ENCODE data around the gene CD247.

Gene CD247

DNA sequence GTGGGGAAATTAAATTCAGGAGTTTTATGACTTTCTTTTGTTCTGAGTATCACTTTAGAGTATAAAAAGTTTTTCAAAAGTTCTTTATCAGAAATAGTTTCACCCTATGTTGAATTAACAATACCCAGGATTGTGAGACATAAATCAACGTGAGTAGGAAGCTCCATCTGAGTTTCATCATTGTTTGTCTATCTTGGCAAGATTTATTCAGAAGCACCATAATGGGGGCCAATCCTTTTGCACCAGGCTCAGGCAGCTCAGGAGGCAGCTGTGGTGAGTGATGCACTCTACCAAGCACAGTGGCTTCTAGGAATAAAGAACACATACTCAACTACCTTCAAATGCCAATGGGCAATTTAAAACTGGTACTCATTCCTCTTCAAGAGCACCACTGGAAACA lies 23.3 kb upstream of the CD247 start:
- no peak for DNase-seq

DNA sequence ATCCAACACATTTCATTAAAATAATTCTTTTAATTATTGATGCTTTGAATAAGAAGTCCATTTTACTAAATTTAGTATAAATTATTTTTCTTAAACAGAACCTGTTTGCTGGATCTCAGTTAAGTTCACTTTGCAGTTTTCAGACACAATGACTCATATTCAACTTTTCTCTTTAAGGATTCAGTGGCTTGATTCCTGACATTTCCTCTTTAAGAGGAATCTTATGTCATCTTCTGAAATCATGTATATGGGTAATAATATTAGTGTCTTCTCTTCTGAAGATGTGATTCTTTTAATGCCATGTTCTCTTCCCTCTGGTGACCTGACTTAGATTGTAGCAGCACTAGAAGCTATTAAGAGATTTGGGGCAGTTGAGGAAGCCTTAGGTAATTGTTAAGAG lies 22.7 kb upstream of the CD247 start:
- DNase-seq = no peak

DNA sequence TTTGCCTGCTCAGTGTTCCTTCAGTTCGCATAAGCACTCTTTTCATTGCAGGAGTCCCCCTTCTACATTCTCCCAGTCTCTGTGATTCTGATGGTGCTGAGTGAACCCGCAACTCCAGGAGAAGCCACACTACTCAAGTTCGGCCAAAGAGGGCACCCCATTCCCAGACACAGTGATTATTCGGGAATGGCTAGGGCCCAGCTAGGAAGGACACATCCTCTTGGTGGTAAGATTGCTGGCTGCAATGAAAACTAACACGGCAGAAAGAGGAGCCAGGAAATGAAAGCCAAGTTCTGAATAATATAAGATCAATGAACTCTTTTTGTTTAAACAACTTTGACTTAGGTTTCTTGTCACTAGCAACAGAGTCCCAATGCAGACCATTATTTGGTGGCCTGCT lies 20.3 kb upstream of the CD247 start:
- DNase-seq = no peak

DNA sequence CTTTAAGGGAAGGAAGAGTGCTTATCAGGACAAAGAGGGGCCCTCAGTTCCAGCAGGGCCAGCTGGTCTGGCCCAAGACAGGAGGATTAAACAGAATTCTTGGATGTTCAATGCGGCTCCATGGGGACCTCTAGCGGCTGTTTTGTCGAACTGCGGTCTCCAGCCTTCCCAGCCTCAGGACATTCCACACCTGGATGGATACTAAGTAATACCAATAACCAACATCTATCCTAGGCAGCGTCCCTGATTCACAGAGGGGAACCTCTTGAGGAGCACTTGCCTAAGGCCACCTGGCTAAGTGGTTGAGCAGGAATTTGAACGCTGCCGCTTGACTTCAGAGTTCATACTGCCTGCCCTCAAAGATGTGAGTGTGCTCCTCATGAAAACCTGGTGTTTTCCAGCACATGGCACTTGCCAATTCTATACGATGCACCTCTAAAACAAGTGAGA lies 15.5 kb upstream of the CD247 start:
- DNase-seq = peak; percentile 69

DNA sequence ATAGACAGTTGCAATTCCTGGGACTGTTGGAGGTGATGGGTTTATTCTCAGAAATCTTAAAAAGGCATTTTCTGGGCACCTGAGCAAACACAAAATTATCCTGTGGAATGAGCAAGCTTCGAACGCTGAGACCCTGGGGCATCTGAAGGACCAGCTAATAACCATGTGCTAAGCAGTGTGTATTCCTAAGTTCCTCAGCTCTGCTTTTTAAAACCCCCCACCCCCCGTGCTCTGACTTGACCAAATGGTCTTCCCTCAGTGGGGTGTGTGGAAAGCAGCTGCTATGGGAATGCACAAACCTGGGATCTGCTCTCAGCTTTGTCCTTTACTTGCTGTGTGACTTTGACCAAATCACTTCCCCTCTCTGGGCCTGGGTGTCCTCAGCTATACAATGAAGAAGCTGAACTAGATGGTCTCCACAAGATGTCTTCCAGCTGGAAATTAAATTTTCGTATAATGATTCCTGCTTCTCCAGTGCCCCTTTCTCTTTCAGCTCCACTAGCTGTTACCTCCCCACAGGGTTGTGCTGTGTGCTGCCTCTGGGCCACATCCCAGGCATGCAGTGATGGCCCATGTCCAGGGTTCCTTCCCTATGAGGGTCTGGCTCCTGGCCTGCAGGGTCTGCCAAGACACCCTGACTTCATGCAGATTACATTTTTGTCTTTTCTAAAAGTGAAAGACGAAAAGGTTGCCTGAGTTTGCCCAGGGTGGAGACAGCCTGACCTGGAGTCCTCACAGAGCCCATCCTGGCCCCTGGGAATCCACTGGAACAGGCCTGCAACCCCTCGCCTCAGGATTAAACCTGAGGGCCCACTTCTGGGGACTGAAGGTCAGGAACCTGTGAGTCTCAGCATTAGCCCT lies 14.9 kb upstream of the CD247 start:
- DNase-seq = no peak

DNA sequence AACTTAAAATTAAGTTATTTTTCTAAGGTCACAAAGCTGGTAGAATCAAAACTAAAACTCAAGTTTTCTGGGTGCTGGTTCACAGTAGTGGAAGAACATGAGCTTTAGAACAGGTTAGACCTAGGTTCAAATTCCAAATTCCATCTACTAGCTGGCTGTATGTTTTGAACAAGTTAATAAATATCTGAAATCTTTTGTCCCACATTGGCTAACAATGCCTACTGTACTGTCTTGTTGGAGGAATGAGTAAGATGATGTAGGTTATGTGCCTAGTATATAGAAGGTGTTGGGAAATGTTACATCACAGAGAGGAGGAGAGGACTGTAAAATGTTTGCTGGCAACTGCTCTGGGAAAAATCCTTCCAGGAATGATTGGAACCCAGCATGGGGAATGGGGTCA lies 14.0 kb upstream of the CD247 start:
- DNase-seq = no peak

DNA sequence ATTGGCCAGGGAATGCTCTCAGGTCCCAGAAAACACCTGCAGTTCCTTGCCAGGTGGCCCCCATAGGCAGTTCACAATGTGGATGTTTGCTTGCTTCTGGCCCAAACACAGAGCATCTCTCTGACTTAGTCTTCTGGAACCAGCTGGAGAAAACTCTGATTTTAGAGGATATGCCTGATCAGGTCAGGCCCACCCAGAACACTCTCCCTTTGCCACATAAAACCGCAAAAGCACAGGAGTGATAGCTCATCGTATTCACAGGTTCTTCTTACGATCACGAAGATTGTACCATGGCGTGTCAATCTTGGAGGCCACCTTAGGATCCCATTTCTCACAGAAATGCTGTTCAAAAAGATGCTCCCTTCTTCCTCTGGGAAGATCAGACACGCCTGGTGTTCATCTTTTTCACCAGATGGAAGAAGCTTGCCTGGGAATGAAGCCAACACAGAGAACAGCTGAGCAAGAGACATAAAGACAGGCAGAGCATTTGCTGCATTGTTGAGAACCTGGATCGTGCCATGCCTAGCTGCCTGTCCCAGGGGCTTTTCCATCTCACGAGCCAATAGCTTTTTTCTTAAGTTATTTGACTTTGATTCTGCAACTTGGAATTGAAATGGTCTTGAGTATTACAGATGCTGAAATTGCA lies 11.6 kb upstream of the CD247 start:
- no peak for DNase-seq

DNA sequence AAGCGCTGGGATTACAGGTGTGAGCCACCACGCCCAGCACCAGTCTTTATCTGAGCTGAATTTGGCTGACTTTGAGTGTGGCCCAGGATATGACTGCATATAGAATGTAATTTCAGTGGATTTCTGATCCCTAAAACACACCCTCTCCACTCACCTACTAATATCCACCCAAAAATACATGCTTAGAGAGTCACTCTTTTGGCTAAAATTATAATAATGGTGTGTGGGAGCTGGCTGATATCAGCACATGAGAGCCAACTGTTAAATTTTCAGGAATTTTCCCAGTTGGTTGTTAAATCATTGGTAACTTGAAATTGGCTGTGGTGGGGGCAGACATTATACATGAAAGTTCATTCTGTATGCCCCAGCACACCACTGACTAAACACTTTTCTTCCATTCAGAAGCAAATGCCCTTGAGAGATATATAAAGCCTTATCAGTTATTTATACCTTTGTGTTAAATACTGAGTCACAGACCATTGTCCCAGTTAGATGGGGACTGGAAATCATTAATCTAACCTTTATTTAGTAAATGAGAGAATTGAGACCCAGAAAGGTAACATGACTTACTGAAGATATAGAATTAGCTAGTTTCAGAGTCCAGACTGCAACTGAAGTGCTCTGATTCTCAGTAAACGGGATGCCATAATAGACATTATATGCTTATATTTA lies 9.9 kb upstream of the CD247 start:
- DNase-seq = no peak

DNA sequence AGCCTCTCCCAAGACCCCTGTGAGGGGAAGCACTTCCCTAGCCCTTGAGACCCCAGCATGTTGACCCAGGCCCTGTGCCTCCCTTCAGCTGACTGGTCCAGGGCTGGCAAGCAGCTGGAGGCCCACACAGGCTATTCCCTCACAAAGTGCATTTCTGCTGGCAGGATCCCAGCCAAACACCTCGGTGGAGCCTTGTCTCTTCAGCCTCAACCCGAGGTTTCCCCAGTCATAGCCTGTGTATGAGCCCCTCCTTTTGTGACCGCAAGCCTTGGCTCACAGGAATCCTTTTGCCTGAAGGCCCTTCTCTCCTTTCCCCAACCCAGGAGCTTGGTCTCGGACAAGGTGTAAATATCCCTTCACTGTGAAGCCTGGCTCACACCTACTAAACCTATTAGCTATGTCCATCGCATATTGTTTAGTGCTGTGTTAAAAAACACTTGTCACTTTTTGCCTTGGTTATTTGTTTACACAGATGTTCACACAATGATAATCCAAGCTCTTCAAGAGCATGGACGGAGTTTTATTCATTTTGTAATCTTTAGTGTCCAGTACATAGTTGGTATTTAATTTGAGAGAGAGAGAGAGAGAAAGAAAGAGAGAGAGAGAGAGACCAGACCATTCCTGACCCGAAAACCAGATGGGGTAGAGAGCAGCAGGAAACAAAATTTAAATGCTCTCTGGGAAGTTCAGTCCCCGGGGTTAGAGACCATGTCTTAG lies 8.5 kb upstream of the CD247 start:
- DNase-seq = no peak

DNA sequence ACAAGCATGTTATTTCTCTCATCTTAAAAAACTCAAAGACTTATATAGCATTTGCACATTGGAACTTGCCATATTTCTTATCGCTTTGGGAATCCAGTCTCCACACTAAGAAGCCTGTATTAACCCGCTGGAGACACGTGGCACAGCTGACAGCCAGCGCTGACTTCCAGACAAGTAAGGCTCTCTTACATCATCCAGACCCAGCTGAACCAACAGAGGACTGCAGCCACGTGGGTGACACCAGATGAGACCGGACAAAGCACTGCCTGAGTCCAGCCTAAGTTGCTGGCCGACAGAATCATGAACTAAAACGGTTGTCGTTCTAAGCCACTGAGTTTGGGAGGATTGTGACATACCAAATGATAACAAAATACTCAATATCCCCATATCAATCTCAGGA lies 6.3 kb upstream of the CD247 start:
- no peak for DNase-seq

DNA sequence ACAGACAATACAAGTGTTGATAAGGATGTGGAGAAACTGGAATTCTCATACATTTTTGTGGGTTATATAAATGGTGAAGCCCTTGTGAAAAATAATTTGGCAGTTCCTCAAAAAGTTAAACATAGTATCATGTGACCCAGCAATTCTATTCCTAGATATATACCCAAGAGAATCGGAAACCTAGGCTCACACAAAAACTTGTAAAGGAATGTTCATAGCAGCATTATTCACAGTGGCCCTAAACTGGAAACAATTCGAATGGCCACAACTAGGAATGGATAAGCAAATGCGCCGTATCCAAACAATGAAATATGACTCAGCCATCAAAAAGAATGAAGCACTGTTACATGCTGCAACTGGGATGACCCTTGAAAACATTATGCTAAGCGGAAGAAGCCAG lies 3.9 kb upstream of the CD247 start:
- no peak for DNase-seq

DNA sequence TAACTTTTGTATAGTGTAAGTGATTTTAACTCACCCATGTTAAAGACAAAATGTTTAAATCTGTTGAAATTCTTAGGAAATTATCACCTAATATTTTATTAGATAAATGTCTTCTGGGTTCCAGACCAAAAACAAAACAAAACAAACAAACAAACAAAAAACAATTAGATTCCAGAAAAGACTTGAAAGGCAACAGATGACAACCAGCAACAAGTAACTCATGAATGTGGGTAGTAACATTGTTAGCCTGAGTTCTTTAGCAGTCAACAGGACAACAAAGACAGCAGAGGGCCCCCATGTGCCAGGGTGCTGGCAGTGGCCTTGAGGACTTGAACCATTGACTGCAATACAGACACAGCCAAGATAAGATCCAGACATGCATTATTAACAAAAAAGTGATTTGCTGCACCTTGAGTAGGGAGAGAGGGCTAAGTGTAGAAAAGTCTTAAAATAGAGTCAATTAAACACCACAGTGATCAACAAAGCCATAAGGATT lies 2.4 kb upstream of the CD247 start:
- DNase-seq = peak; percentile 35

DNA sequence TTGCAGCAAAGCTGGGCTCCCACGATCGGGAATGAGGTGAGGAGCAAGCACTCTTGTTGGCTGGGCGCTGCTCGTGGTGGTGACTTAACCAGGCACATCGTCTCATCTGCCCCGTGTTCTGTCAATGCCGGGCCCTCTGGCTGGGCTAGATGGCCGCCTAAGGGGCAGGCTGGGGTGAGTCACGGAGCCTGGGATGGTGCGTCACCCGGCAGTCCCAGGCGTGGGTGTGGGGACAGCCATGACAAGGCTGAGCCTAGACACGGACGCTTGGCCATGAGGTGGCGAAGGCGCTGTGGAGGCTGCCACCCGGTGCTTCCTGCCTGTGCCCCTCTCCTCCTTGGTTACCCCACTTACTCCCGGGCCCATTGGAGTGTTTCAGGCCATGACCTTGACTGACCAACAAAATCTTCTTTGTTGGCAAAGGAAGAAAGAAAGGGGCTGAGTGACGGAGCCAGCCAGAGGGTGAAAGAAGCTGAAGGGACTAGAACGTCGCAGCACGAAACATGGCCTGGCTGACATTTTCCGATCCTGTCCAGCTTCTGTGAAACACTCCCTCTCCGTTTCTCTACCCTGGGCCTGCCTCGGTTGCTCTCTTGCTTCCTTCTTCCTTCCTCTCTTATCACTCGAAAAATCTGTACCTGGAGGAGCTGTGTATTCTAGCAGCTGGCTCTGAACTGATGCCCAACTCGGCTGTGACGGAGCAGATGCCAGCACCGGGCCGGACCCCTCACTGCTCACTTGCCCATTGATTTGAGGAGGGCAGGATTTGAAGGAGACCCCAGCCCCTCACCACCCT lies 596 bp downstream of the CD247 start:
- DNase-seq = peak; percentile 84

DNA sequence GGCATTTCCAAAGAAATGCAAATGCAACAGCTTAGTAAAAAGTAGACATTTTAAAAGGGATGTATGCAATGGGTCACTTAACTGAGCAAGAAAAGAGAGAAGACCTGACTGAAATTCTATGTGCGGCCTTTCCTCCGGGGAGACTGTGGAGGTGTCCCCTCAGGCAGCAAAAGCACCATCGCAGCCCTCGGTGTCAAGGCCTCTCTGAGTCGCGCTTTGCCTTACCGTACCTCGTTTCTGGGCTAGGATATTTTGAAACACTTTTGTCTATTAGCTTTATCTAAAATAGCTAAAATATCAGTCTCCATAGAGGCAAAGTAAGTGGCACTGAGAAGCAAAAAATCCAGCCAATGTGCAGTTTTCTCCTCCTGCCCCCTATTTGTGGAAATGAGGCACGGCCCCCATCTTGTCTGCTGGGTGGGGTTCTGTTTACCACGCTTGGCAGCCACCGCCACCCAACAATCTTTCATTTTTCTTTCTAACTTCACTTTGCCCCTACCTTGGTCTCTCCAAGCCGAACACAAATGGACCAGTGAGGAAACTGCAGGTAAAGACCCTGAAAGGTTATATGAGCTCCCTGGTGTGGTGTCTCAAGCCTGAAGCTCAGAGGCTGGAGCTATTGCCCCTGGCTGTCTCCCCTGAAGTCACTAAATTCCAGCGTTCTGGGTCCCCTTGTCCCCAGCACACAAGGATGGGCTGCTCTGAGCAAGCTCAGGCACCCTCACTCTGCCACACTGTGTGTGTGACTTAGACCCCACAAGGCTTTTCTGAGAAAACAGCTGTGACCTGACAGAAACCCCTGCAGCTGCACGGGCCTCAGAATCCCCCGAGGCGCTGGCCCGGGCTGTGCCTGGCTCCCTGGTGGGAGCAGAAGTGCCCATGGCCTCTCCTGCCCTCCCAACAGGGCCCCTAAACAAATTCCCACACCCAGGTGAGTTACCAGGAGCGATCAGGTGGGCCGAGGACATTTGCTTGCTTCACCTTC lies 1.6 kb downstream of the CD247 start:
- peak; percentile 61 for DNase-seq

DNA sequence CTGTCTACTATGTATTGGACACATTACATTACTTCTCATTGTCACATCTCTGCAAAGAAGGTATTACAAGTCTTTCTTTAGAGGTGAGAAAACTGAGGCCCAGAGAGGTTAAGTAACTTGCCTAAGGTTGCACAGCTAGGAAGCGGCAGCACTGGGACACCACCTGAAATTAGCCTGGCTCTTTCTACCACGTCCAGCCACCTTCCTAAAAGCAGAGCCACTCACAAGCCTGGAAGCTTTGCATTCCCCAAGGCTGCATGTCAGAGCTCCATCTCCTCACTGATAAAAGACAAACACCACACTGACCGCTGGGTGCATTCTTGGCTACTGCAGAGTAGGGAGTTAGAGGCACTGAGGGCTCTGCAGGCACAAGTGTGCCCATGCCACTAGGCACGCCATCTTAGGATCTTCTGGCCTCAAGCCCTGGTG lies 2.4 kb downstream of the CD247 start:
- no peak for DNase-seq

DNA sequence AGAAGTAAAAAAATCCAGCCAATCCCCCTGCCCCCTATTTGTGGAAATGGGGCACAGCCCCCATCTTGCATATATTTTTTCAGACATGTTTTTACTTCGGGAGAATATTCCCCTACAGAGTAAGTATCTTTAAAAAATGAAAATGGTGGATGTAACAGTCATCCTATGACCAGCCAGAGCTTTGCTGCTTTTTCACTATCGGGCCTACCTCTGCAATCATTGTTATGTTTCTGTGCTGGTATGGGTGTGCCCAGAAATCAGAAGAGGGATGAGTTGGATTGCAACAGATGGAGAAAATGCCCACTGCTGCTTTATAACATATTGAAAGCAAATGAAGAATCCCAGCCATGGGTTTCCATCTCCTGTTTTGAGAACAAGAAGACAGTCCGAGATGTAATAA lies 2.9 kb downstream of the CD247 start:
- DNase-seq = no peak

DNA sequence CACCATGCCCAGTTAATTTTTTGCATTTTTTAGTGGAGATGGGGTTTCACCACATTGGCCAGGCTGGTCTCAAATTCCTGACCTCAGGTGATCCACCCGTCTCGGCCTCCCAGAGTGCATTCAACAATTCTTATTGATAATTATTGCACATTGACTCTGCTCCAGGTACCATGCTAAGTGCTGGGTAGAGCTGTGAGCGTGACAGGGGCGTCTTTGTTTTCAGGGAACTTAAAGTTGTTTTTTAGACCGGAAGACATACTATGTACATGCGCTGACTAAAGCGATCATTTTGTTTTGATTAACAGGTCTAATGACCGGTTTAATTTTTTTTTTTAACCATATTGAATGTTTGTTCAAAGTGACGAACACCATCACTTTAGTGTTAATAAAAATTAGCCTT lies 4.0 kb downstream of the CD247 start:
- DNase-seq = peak; percentile 43

DNA sequence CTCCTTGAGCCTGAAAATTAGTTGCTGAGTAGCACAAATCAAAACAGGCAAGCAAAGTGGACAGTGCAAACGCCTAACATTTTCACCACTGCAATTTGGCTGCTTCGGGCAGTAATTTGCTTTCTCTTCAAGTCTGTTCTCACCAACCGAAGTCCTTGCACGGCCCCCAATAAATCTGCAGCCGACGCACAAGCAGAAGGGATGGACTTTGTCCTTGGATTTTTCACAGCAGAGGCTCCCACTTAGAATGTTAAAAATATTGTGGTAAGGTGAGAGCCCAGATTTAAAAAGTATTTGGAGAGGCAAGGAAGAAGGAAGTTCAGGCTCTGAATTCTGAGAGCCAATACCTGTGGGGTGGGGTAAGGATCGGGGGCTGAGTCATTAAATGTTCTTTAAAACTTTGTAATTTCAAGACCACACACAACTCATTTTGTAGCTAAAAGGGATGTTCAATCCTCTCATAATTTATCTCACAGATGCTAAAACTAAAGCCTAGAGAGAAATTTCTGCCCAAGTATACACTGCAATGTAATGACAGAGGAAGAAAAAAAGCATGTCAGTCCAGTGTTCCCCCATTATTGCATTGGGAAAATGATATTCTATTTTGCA lies 6.2 kb downstream of the CD247 start:
- no peak for DNase-seq

DNA sequence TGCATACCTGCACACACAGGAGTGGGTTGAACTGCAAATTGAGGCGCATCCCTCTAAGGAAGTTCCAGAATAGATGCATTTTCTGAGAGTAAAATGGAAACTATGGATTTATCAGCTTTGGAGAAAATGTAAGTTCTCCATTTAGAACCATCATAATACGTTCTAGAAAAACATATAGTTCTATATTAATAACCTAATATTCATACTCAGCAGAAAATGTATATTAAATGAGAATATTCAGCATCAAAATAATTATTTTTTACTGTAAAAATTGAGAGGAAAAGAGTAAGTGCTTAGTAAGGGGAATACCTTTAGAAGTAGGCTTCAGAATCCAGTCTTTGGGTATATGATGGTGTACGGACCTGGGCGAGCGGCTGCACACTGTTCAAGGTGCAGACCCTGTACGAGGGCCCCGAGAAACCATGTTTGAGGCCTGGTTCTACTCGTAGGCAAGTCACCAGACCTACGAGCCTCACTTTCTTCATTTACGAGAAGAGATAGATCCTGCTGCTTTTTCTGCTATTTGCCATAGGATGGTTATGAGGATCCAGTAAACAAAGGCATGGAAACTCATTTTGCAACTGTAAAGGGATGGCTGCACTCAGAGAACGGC lies 6.8 kb downstream of the CD247 start:
- no peak for DNase-seq

DNA sequence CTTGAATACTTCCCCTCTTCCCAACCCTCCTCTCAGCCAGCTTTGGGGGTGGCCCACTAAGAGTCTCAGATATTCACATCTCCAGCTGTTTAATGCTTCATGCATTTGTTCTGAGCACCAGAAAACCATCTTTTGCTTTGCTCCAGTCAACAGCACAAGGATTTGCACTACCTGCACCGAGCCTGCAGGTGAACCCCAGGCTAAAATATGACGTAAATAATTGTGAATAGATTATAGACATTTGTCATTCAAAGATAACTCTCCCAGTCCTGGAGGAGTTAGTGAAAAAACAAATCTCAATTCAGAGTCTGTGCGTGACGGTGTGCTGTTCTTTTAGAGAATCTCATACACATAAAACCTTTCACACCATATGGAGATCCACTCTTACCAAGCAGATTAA lies 7.4 kb downstream of the CD247 start:
- peak; percentile 25 for DNase-seq
